SK-N-SH (cell line): Measurements from ENCODE around the gene GALNT14.

ENCODE experiments used
- EZH2phosphoT487 ChIP-seq: fragments of 200-600 bp; sonication (generic); IDR thresholded peaks from 2 replicates; pipeline ENCODE4 v1.6.1; 2017; ENCODE audit warnings: low read depth, mixed run types, mild to moderate bottlenecking, antibody characterized with exemption, moderate library complexity, borderline replicate concordance
- NFIC ChIP-seq: IDR thresholded peaks from 2 replicates; pipeline ENCODE4 v1.4.0; 2012; ENCODE audit warnings: borderline replicate concordance
- POLR2AphosphoS5 ChIP-seq: IDR thresholded peaks from 2 replicates; pipeline ENCODE4 v1.6.1; 2012; ENCODE audit warnings: low read depth, low read length
- RAD21 ChIP-seq: IDR thresholded peaks from 2 replicates; pipeline ENCODE4 v1.6.1; 2012; ENCODE audit warnings: mild to moderate bottlenecking, low read length
- TF ChIP-seq, protein P1 (sequence below): fragments of 200-600 bp; sonication (generic); IDR thresholded peaks from 2 replicates; pipeline ENCODE4 v1.6.1; 2017; ENCODE audit warnings: antibody characterized with exemption, mild to moderate bottlenecking, moderate library complexity

GRCh38 chr2:31078011-31078410 lies 60.2 kb downstream of the GALNT14 start:
- TF ChIP-seq, protein P1, sequence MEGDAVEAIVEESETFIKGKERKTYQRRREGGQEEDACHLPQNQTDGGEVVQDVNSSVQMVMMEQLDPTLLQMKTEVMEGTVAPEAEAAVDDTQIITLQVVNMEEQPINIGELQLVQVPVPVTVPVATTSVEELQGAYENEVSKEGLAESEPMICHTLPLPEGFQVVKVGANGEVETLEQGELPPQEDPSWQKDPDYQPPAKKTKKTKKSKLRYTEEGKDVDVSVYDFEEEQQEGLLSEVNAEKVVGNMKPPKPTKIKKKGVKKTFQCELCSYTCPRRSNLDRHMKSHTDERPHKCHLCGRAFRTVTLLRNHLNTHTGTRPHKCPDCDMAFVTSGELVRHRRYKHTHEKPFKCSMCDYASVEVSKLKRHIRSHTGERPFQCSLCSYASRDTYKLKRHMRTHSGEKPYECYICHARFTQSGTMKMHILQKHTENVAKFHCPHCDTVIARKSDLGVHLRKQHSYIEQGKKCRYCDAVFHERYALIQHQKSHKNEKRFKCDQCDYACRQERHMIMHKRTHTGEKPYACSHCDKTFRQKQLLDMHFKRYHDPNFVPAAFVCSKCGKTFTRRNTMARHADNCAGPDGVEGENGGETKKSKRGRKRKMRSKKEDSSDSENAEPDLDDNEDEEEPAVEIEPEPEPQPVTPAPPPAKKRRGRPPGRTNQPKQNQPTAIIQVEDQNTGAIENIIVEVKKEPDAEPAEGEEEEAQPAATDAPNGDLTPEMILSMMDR = no peak
- TF ChIP-seq POLR2AphosphoS5 (no peak), NFIC (no peak), EZH2phosphoT487 (no peak), RAD21 (no peak)
